OCI-LY3 (cell line): Measurements from ENCODE around the gene SIK3.

ENCODE experiments used
- H2AFZ ChIP-seq: fragments of 200-600, 300-600 bp; shearing (Covaris generic); 2 replicates; pipeline ENCODE4 v1.6.0; 2014; ENCODE audit warnings: antibody characterized with exemption, low read depth, low read length
- H3K27ac ChIP-seq: fragments of 200-600, 300-600 bp; sonication (generic); 2 replicates; pipeline ENCODE4 v1.5.1; 2014; ENCODE audit warnings: mild to moderate bottlenecking, low read length, moderate library complexity, mixed read lengths
- H3K27me3 ChIP-seq: fragments of 200-600, 300-600 bp; sonication (generic); 2 replicates; pipeline ENCODE4 v1.6.1; 2014; ENCODE audit warnings: low read depth, low read length, mixed read lengths
- H3K36me3 ChIP-seq: fragments of 200-600, 300-600 bp; sonication (generic); replicated peaks from 2 replicates; pipeline ENCODE3; 2014; ENCODE audit warnings: low read depth, low read length, mixed read lengths
- H3K4me1 ChIP-seq: fragments of 300-600, 200-600 bp; sonication (generic); 2 replicates; pipeline ENCODE4 v1.6.1; 2014; ENCODE audit warnings: low read length, mixed read lengths
- H3K4me2 ChIP-seq: fragments of 200-600, 300-600 bp; sonication (generic); 2 replicates; pipeline ENCODE4 v1.6.1; 2014; ENCODE audit warnings: low read length, mixed read lengths
- H3K4me3 ChIP-seq: fragments of 300-600, 200-600 bp; sonication (generic); 2 replicates; pipeline ENCODE4 v1.5.1; 2014; ENCODE audit warnings: antibody characterized with exemption, mild to moderate bottlenecking, low read length, moderate library complexity
- H3K79me2 ChIP-seq: fragments of 300-600, 200-600 bp; shearing (Covaris generic); 2 replicates; pipeline ENCODE4 v1.6.1; 2014; ENCODE audit warnings: mild to moderate bottlenecking, low read length, mixed read lengths
- H3K9ac ChIP-seq: fragments of 300-600, 200-600 bp; shearing (Covaris generic); 2 replicates; pipeline ENCODE4 v1.6.0; 2014; ENCODE audit warnings: mild to moderate bottlenecking, low read length, moderate library complexity
- H3K9me3 ChIP-seq: fragments of 200-600, 300-600 bp; shearing (Covaris generic); 2 replicates; pipeline ENCODE4 v1.6.1; 2014; ENCODE audit warnings: low read length, mixed read lengths; ENCODE audit not compliant: insufficient read depth
- H4K20me1 ChIP-seq: fragments of 200-600, 300-600 bp; sonication (generic); 2 replicates; pipeline ENCODE4 v1.6.1; 2016; ENCODE audit warnings: low read length, mixed read lengths; ENCODE audit not compliant: insufficient read depth
- EZH2phosphoT487 ChIP-seq: fragments of 200-600 bp; shearing (Covaris generic); IDR thresholded peaks from 2 replicates; pipeline ENCODE4 v1.6.1; 2018; ENCODE audit warnings: antibody characterized with exemption, mixed run types, low read depth
- TF ChIP-seq, protein P1 (sequence below): fragments of 200-600, 300-600 bp; sonication (generic); IDR thresholded peaks from 2 replicates; pipeline ENCODE4 v1.5.1; 2014; ENCODE audit warnings: antibody characterized with exemption, low read length, low read depth

SIK3 gene

DNA sequence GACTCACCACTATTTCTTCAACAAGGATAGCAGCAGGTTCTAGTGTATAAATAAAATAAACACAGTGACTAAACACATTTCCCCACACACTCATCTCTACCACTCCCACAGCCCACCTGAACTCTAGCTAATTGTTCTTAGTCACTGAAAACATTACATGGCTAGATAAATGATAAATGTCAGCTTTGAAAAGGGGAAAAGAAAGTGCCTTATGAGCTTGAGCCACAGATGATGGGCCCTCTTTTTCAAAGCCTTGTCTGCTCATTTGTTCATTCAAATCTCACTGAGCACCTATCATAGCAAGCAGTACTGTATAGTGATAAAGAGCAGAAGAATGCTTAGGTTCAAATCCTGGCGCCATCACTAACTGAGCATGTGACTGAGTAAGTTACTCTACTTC, 58.3 kb downstream of the SIK3 start:
- Histone ChIP-seq H3K9ac (no peak overlapping the region), H3K9me3 (no peaks in the 10 kb centered on the region), H3K36me3 (no peaks in the 10 kb centered on the region), H2AFZ (no peak overlapping the region), H4K20me1 (peaks cover 20% of the 10 kb centered on the region), H3K4me2 (no peak overlapping the region), H3K4me1 (peaks cover 17% of the 10 kb centered on the region), H3K79me2 (peaks cover 29% of the 10 kb centered on the region), H3K27me3 (no peaks in the 10 kb centered on the region), H3K4me3 (no peak overlapping the region), H3K27ac (no peak overlapping the region)
- TF ChIP-seq EZH2phosphoT487, result no peak

DNA sequence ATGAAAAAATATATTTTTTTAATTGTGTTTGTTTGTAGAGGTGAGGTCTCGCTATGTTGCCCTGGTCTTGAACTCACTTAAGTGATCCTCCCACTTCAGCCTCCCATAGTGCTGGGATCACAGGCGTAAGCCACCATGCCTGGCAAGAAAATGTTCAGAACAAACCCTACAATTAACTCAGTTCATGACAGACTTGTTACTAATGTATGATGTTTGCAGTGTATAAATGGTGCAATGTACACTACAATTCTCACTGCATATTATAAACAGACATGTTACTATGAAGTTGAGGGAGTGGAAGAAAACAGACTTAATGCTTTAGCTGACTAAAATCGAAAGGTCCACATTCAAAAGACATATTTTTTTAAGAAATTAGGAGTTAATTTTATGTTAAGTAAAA, 59.0 kb downstream of the SIK3 start:
- Histone ChIP-seq H3K9ac (no peak overlapping the region), H3K36me3 (no peaks in the 10 kb centered on the region), H2AFZ (no peak overlapping the region), H3K79me2 (peaks cover 30% of the 10 kb centered on the region), H3K27me3 (no peaks in the 10 kb centered on the region), H4K20me1 (peaks cover 20% of the 10 kb centered on the region), H3K27ac (no peak overlapping the region), H3K4me1 (peaks cover 17% of the 10 kb centered on the region), H3K4me2 (no peak overlapping the region), H3K4me3 (no peak overlapping the region), H3K9me3 (no peaks in the 10 kb centered on the region)
- TF ChIP-seq, protein P1, sequence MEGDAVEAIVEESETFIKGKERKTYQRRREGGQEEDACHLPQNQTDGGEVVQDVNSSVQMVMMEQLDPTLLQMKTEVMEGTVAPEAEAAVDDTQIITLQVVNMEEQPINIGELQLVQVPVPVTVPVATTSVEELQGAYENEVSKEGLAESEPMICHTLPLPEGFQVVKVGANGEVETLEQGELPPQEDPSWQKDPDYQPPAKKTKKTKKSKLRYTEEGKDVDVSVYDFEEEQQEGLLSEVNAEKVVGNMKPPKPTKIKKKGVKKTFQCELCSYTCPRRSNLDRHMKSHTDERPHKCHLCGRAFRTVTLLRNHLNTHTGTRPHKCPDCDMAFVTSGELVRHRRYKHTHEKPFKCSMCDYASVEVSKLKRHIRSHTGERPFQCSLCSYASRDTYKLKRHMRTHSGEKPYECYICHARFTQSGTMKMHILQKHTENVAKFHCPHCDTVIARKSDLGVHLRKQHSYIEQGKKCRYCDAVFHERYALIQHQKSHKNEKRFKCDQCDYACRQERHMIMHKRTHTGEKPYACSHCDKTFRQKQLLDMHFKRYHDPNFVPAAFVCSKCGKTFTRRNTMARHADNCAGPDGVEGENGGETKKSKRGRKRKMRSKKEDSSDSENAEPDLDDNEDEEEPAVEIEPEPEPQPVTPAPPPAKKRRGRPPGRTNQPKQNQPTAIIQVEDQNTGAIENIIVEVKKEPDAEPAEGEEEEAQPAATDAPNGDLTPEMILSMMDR, result no peak
- TF ChIP-seq EZH2phosphoT487, result no peak

DNA sequence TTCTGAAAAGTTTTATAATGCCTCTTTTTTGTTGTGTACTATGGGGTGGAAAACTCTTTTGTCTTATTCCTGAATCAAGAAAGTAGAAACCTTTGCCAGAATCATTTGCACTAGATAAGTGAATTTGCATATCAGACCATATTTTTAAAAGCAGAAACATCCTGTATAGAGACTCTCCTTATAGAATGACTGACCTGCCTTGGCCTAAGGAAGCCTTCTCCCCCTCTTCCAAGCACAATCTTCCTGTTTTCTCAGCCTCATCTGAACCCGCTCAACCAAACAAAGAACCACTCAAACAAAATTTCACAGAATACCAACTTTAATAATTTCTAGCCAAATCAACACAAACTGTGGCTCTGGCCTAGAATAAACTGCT, 60.3 kb downstream of the SIK3 start:
- no peaks in the 10 kb centered on the region for H3K27me3 ChIP-seq
- H3K27ac ChIP-seq, result no peak overlapping the region
- no peak overlapping the region for H3K4me3 ChIP-seq
- peaks cover 27% of the 10 kb centered on the region for H3K79me2 ChIP-seq
- no peak overlapping the region for H3K4me2 ChIP-seq
- no peaks in the 10 kb centered on the region for H3K36me3 ChIP-seq
- peaks cover 17% of the 10 kb centered on the region for H3K4me1 ChIP-seq
- no peaks in the 10 kb centered on the region for H3K9me3 ChIP-seq
- no peak for TF ChIP-seq EZH2phosphoT487
- TF ChIP-seq, protein P1, result no peak
- no peak overlapping the region for H2AFZ ChIP-seq
- no peak overlapping the region for H3K9ac ChIP-seq
- H4K20me1 ChIP-seq, result peaks cover 20% of the 10 kb centered on the region

DNA sequence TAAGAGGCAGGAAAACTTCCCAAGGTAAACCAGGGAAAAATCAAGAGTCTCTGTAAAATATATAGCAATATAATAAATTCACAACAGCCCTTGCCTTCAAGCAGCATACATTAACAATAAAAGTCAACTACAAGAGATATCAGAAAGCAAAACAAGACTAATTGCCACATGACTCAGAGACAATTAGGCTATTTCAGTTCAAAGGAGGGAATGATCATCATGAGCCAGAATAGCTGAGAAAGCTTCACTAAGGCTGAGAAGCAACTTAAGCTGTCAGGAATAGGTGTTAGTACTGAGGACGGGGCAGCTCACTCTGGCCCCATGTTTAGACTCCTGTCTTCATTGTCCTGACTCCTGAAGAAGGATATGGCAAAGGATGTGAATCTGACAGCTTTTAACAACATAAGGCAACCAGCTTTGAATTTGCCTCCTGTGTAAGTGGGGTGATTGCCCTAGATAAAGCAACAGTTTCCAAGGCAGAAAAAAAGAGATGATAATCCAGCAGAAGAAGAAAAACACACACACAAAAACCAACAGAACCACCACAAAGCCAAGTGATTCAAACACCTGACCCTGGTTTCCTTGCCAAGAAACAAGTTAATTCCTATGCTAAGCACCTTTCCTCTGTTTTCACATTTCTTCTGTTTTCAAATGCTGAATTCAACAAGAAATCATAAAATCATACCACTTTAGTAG, 60.8 kb downstream of the SIK3 start:
- Histone ChIP-seq H3K4me3 (no peak overlapping the region), H3K36me3 (no peaks in the 10 kb centered on the region), H3K27me3 (no peaks in the 10 kb centered on the region), H3K9me3 (no peaks in the 10 kb centered on the region), H2AFZ (no peak overlapping the region), H3K9ac (no peak overlapping the region), H3K79me2 (peaks cover 26% of the 10 kb centered on the region), H3K4me1 (peaks cover 12% of the 10 kb centered on the region), H3K27ac (no peak overlapping the region), H3K4me2 (no peak overlapping the region), H4K20me1 (peaks cover 20% of the 10 kb centered on the region)
- TF ChIP-seq, protein P1, result no peak
- no peak for TF ChIP-seq EZH2phosphoT487
